Suprapubic skin (tissue), 4 donors: ENCODE results near the gene ANO8.

ENCODE experiments used
- CTCF ChIP-seq, 2 donors: fragments of 200-600 bp in 1 of 2; fragments of 450-650 bp in 1 of 2; sonication (generic) in 1 of 2; IDR thresholded peaks; one replicate each; pipeline ENCODE4 v1.5.1; 2016 to 2019; ENCODE audit warnings: antibody characterized with exemption in 2 of 2, mild to moderate bottlenecking in 1 of 2, moderate library complexity in 1 of 2
- EP300 ChIP-seq: sonication (generic); formaldehyde crosslinking; IDR thresholded peaks from one replicate; pipeline ENCODE4 v1.6.1; 2017; ENCODE audit warnings: antibody characterized with exemption
- POLR2A ChIP-seq, 2 donors: fragments of 450-650 bp; IDR thresholded peaks; one replicate each; pipeline ENCODE4 v1.6.1; 2017; ENCODE audit warnings: antibody characterized with exemption in 2 of 2, mild to moderate bottlenecking in 2 of 2, moderate library complexity in 2 of 2
- POLR2AphosphoS5 ChIP-seq, 3 donors: sonication (generic); formaldehyde crosslinking; IDR thresholded peaks; one replicate each; pipeline ENCODE4 v1.6.1; 2017; ENCODE audit warnings: antibody characterized with exemption in 3 of 3

- TF ChIP-seq CTCF (IDR thresholded peaks at IDR 0.05) (no peak), EP300 (no peak), POLR2A (IDR thresholded peaks at IDR 0.05) (no peak), POLR2AphosphoS5 (IDR thresholded peaks at IDR 0.05) (no peak)
Observed at GRCh38 chr19:17306285-17306714, 28.4 kb downstream of the ANO8 start.
